Measurements from ENCODE around the gene CLEC14A. TPM values are rescaled to one million over a fixed set of nuclear protein-coding genes. Genes with fewer than 3 reads are reported as not detected.

The CLEC14A gene
- polyA plus RNA-seq, 1 of the 3 experiments (the other 2 are of a cell fraction) = 0.02 TPM

DNA sequence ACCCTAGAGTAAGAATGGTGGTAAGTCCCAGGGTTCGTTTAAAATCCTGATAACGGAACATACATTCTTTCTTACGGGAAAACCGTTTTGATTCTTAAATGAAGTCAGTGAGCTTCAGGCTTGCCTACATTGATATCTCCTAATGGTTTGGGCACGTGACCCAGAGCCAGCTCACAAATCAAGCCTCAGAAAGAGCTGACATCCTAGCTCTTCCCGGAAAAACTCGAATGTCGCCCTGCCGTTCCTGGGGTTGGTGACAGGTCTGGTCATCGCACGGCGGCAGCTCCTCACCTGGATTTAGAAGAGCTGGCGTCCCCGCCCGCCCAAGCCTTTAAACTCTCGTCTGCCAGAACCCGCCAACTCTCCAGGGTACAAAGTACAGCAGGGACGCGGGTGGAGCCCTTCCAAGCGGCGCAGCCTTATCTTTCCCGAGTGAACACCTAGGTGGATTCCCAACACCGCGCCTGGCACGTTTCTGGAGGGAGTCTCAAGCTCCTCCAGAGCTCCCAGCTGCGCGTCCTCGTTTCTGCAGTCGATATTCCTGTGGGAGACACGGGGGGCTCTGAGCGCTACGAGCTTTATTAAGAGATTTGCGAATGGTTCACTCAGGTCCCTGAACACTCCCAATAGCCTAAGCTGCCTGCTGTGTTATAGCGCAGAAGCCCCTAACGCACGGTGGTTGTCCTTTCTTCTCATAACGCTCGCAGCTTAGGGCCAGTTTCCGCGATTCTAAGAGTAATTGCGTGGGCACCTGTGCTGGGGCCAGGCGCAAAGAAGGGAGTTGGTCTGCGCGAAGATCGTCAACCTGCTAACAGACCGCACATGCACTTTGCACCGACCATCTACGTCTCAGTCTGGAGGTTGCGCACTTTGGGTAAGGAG is 47.9 kb downstream of the CLEC14A start, which contains the start of gene SSTR1 (continued):
- TF ChIP-seq USF2 (IDR thresholded peaks at IDR 0.05; ENCODE audit: borderline replicate concordance, low read depth, low read length) (no peak), RXRA (IDR thresholded peaks at IDR 0.05; ENCODE audit: borderline replicate concordance, low read depth) (no peak), CHD2 (IDR thresholded peaks at IDR 0.05; ENCODE audit: low read length, partially characterized antibody) (no peak)

GRCh38 chr14:38207377-38207735 is 48.5 kb downstream of the CLEC14A start:
- H3K36me3 ChIP-seq (replicated peaks in 1 of 2; ENCODE audit: control insufficient read depth in 1 of 2, insufficient read depth in 2 of 2, low read length in 1 of 2) = no peaks in the 10 kb centered on the region
- no peaks in the 10 kb centered on the region for H3K9me2 ChIP-seq
- no peak for DNase-seq
- peaks cover 17% of the 10 kb centered on the region; the same call in 1 of the 2 replicates for H3K27me3 ChIP-seq (ENCODE audit: insufficient read depth)
- no peak overlapping the region for H3K4me3 ChIP-seq (ENCODE audit: low read depth in 2 of 2, low read length in 1 of 2)
- no peak for TF ChIP-seq EZH2phosphoT487 (IDR thresholded peaks at IDR 0.05; ENCODE audit: borderline replicate concordance, low read depth)
- no peak for TF ChIP-seq MXI1 (IDR thresholded peaks at IDR 0.05; ENCODE audit: low read depth, low read length)
- TF ChIP-seq CHD2 (IDR thresholded peaks at IDR 0.05; ENCODE audit: low read length, partially characterized antibody) = no peak
- no peak for TF ChIP-seq GATA2 (CRISPR knock-in tag; IDR thresholded peaks at IDR 0.05)
- no peak for TF ChIP-seq FOXJ3 (CRISPR knock-in tag; IDR thresholded peaks at IDR 0.05)
- no peak for TF ChIP-seq TCF12 (IDR thresholded peaks at IDR 0.05)
- TF ChIP-seq POLR2AphosphoS5 (IDR thresholded peaks at IDR 0.05; ENCODE audit: low read depth, low read length) = no peak
- no peak overlapping the region for H3K27ac ChIP-seq (ENCODE audit: low read depth in 2 of 2, low read length in 1 of 2)
- no peak overlapping the region for H3K9ac ChIP-seq
- H3K4me2 ChIP-seq = no peak overlapping the region; the same call in 1 of the 2 replicates
- ChIA-PET CTCF (no interaction called here), POLR2A (no interaction called here)
- WGBS (ENCODE audit: low lambda C conversion rate) = 5% methylated on average over 5 of the region's 5 CpGs
- peaks cover 2% of the 10 kb centered on the region for H3F3A ChIP-seq (replicated peaks; ENCODE audit: insufficient read depth)
- no peaks in the 10 kb centered on the region for H3K79me2 ChIP-seq (ENCODE audit: insufficient read depth)
- no peaks in the 10 kb centered on the region for H4K20me1 ChIP-seq (ENCODE audit: insufficient read depth)
- H3K4me1 ChIP-seq (ENCODE audit: control insufficient read depth in 1 of 2, insufficient read depth in 2 of 2, low read depth in 1 of 2, low read length in 1 of 2) = no peaks in the 10 kb centered on the region
- H3K9me3 ChIP-seq = no peaks in the 10 kb centered on the region
- H2AFZ ChIP-seq (ENCODE audit: low read depth) = no peak overlapping the region

DNA sequence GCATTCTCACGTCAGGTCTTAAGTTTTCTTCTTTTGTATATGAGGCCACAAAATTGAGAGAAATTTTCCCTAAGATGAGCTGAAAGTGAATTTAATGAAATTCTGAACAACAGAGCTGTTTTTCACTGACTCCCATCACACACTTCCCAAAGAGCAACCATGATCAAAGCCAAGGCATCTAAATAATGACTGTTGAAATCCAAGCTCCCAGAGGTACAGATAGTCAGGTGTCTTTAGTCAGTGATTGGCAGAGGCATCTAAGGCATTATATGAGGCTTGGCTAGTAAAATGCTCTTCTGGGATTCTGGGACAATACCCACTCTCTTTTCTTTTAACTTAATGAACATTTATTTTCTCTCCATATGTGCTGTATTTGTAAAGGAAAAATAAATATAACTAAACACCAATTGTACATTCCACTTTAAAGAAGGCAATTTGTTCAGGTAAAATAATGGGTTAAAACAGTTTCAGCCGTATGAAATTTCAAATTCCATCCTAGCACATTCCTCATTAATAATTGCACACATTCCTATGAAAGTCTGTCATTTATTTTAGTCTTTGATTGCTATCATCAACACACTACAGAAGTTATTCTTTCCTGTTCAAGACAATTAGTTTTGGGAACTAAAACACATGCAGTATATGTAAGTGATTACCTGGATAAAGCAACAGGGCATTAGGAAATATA is 49.1 kb downstream of the CLEC14A start:
- Histone ChIP-seq H4K20me1 (ENCODE audit: insufficient read depth) (no peaks in the 10 kb centered on the region), H3K9ac (no peak overlapping the region), H3K79me2 (ENCODE audit: insufficient read depth) (no peaks in the 10 kb centered on the region), H3K4me1 (ENCODE audit: control insufficient read depth in 1 of 2, insufficient read depth in 2 of 2, low read depth in 1 of 2, low read length in 1 of 2) (no peaks in the 10 kb centered on the region), H3K4me3 (ENCODE audit: low read depth in 2 of 2, low read length in 1 of 2) (no peak overlapping the region), H3F3A (replicated peaks; ENCODE audit: insufficient read depth) (peaks cover 2% of the 10 kb centered on the region), H3K4me2 (no peak overlapping the region), H2AFZ (ENCODE audit: low read depth) (no peak overlapping the region), H3K36me3 (replicated peaks in 1 of 2; ENCODE audit: control insufficient read depth in 1 of 2, insufficient read depth in 2 of 2, low read length in 1 of 2) (no peaks in the 10 kb centered on the region), H3K27ac (ENCODE audit: low read depth in 2 of 2, low read length in 1 of 2) (no peak overlapping the region), H3K27me3 (ENCODE audit: insufficient read depth) (peaks cover 16% of the 10 kb centered on the region; the same call in 1 of the 2 replicates), H3K9me3 (no peaks in the 10 kb centered on the region), H3K9me2 (no peaks in the 10 kb centered on the region)
- TF ChIP-seq CHD2 (IDR thresholded peaks at IDR 0.05; ENCODE audit: low read length, partially characterized antibody) (no peak), TAF1 (IDR thresholded peaks at IDR 0.05; ENCODE audit: borderline replicate concordance, low read depth, low read length) (no peak), IRF3 (IDR thresholded peaks at IDR 0.05; ENCODE audit: low read depth, low read length) (no peak), RFX5 (IDR thresholded peaks at IDR 0.05; ENCODE audit: low read length) (no peak)
- TF ChIP-seq, protein P1, sequence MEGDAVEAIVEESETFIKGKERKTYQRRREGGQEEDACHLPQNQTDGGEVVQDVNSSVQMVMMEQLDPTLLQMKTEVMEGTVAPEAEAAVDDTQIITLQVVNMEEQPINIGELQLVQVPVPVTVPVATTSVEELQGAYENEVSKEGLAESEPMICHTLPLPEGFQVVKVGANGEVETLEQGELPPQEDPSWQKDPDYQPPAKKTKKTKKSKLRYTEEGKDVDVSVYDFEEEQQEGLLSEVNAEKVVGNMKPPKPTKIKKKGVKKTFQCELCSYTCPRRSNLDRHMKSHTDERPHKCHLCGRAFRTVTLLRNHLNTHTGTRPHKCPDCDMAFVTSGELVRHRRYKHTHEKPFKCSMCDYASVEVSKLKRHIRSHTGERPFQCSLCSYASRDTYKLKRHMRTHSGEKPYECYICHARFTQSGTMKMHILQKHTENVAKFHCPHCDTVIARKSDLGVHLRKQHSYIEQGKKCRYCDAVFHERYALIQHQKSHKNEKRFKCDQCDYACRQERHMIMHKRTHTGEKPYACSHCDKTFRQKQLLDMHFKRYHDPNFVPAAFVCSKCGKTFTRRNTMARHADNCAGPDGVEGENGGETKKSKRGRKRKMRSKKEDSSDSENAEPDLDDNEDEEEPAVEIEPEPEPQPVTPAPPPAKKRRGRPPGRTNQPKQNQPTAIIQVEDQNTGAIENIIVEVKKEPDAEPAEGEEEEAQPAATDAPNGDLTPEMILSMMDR (IDR thresholded peaks at IDR 0.05) = no peak
- ChIA-PET CTCF (no interaction called here), POLR2A (no interaction called here)
- WGBS (ENCODE audit: low lambda C conversion rate) = 4% methylated on average over 2 of the region's 2 CpGs
- DNase-seq = no peak

Measured in SK-N-SH (cell line).